GM12891 (cell line): ENCODE data around the gene YWHAG.

ENCODE experiments used
- DNase-seq: peaks from one replicate; pipeline ENCODE4 v3.0.0; 2011; ENCODE audit warnings: low spot score; ENCODE audit not compliant: insufficient read length
- FAIRE-seq: peaks from 2 replicates; lab custom pipeline; 2011; peaks lifted over from hg19 to GRCh38; lab: Jason Lieb, UNC
- PAX5 ChIP-seq: IDR thresholded peaks from 2 replicates; pipeline ENCODE4 v1.6.1; 2011; ENCODE audit warnings: low read length, moderate library complexity, mild to moderate bottlenecking; ENCODE audit not compliant: insufficient read depth, severe bottlenecking
- POLR2A ChIP-seq: IDR thresholded peaks from 2 replicates; pipeline ENCODE4 v1.6.1; 2011; ENCODE audit warnings: low read depth, low read length, control low read depth
- POLR2AphosphoS5 ChIP-seq: IDR thresholded peaks from 2 replicates; pipeline ENCODE4 v1.6.1; 2011; ENCODE audit warnings: low read depth, low read length, control low read depth
- POU2F2 ChIP-seq: IDR thresholded peaks from 2 replicates; pipeline ENCODE4 v1.6.1; 2011; ENCODE audit warnings: low read depth, mild to moderate bottlenecking, control low read depth, low read length, moderate library complexity
- SPI1 ChIP-seq: IDR thresholded peaks from 2 replicates; pipeline ENCODE4 v1.6.1; 2011; ENCODE audit warnings: low read depth, low read length, control low read depth
- TAF1 ChIP-seq: IDR thresholded peaks from 2 replicates; pipeline ENCODE4 v1.6.1; 2011; ENCODE audit warnings: low read depth, low read length, control low read depth

YWHAG gene

GRCh38 chr7:76358011-76358480 lies 745 bp downstream of the YWHAG start:
- no peak for FAIRE-seq
- TF ChIP-seq POLR2A = no peak
- TF ChIP-seq SPI1 = peak; percentile 95
- TF ChIP-seq POLR2AphosphoS5 = no peak
- TF ChIP-seq TAF1 = no peak
- DNase-seq = no peak

GRCh38 chr7:76357475-76358010 lies 1.2 kb downstream of the YWHAG start:
- no peak for DNase-seq
- FAIRE-seq = no peak
- TF ChIP-seq SPI1 = no peak
- no peak for TF ChIP-seq POLR2AphosphoS5
- TF ChIP-seq POU2F2 = no peak
- TF ChIP-seq POLR2A = no peak
- no peak for TF ChIP-seq PAX5
- TF ChIP-seq TAF1 = no peak

- no peak for TF ChIP-seq PAX5
- no peak for TF ChIP-seq POLR2A
- no peak for TF ChIP-seq SPI1
- no peak for TF ChIP-seq POLR2AphosphoS5
- no peak for TF ChIP-seq POU2F2
- no peak for TF ChIP-seq TAF1
- DNase-seq = no peak
- no peak for FAIRE-seq
These were observed 2.0 kb downstream of the YWHAG start for GRCh38 chr7:76356823-76357222.

- TF ChIP-seq POU2F2 (no peak), SPI1 (no peak), TAF1 (no peak), PAX5 (no peak), POLR2A (no peak), POLR2AphosphoS5 (no peak)
- no peak for DNase-seq
These were observed 2.7 kb downstream of the YWHAG start for GRCh38 chr7:76356115-76356514.

GRCh38 chr7:76354981-76355730 lies 3.6 kb downstream of the YWHAG start:
- TF ChIP-seq POLR2A = peak; percentile 7; the same call in 1 of the 2 replicates
- TF ChIP-seq POLR2AphosphoS5 = no peak
- DNase-seq = no peak
- FAIRE-seq = no peak

More at GRCh38 chr7:76356115-76356514, 2.7 kb downstream of the YWHAG start:
- no peak for FAIRE-seq

- TF ChIP-seq POU2F2 (no peak), SPI1 (no peak), POLR2AphosphoS5 (no peak), TAF1 (no peak), PAX5 (no peak), POLR2A (peak; percentile 45)
- FAIRE-seq (no peak), DNase-seq (no peak)
These were observed 4.3 kb downstream of the YWHAG start for GRCh38 chr7:76354516-76354915.

- FAIRE-seq = no peak
- TF ChIP-seq SPI1 (no peak), POLR2A (no peak), PAX5 (no peak), POLR2AphosphoS5 (no peak), POU2F2 (no peak), TAF1 (no peak)
- no peak for DNase-seq
These were observed 5.0 kb downstream of the YWHAG start for GRCh38 chr7:76353744-76354143.

- TF ChIP-seq SPI1 (no peak), TAF1 (no peak), POLR2A (no peak), POLR2AphosphoS5 (no peak), POU2F2 (no peak), PAX5 (no peak)
- FAIRE-seq (no peak), DNase-seq (no peak)
These were observed 6.6 kb downstream of the YWHAG start for GRCh38 chr7:76352193-76352592.

GRCh38 chr7:76351372-76351771 lies 7.4 kb downstream of the YWHAG start:
- no peak for FAIRE-seq
- TF ChIP-seq PAX5 (no peak), POU2F2 (no peak), SPI1 (no peak), TAF1 (no peak), POLR2A (no peak; the same call in 1 of the 2 replicates), POLR2AphosphoS5 (no peak; the same call in none of the 2 replicates)
- no peak for DNase-seq
